GM19455 (cell line): ENCODE data around the gene IL6R.

ENCODE experiments used
- ATAC-seq: cut with Tn5 transposase; IDR thresholded peaks from one replicate; pipeline ENCODE4 v1.9.1; 2021; ENCODE audit not compliant: unreplicated experiment

Gene IL6R

DNA sequence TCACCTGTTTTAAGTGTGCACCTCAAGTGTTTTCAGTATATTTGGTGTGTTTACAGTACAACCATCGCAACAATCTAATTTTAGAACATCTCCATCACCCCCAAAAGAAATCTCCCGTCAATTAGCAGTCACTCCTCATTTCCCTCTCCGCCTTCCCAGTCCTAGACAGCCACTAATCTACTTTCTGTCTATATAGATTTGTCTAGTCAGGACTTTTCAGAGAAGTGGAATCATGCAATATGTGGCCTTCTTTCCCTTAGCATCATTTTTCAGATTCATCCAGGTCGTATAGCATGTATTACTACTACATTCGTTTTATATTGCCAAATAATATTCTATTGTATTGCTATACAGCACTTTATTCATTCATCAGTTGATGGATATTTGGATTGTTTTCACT is 98.8 kb downstream of the IL6R start:
- ATAC-seq = no peak

DNA sequence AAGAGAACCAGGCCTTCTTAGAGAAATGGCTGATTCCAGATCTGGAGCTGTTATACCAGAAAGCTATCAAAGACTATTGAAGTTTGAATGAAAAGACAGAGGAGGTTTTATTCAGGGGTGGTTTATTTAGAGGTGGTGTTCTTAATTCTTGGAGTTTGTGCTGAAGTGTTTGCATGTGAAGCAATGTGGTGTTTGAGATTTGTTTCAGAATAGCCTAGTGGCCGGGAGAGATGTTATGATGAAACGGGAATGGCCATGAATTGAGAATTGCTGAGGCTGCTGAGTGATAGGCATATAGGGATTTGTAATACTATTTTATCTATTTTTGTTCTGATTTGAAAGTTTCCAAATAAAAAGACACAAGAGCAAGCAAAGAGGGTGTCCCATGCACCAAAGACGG is 107.6 kb downstream of the IL6R start:
- no peak for ATAC-seq

DNA sequence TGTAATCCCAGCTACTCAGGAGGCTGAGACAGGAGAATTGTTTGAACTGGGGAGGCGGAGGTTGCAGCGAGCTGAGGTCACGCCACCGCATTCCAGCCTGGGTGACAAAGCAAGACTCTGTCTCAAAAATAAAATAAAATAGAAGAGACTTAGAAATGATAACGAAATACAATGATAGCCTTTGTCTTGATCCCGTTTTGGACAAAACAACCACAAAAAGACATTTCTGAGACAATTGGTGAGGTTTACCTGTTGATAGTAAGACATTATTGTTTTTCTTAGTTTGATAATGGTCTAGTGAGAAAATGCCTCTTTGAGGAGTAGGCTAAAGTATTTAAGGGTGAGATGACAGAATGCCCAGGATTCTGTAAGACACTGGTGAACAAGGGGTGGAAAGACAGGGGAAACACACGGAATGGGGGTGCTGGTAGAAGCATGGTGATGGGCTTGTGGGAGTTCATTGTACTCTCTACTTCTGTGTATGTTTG is 109.0 kb downstream of the IL6R start:
- no peak for ATAC-seq

DNA sequence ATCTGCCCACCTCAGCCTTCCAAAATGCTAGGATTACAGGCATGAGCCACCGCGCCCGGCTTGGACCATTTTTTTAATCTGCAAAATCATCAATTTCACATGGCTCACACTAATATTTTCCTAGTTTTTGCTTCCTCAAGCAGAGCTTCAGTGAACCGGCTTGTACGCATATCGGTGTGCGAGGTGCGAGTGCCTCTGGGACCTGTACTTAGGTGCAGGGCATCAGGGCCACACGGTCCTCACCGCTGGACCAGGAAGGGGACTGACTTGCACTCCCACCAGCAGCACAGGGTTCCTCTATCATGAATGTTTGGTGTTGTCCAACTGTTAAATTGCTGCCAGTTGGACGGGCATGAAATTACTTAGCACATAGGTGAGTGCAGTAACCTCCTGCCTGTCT is 112.5 kb downstream of the IL6R start:
- ATAC-seq = no peak
